Adrenal gland (tissue), 12 donors: ENCODE data around the gene RPAIN. TPM values are rescaled to one million over a fixed set of nuclear protein-coding genes. Genes with fewer than 3 reads are reported as not detected.

ENCODE experiments used
- DNase-seq, 7 donors: peaks; one replicate each; pipeline ENCODE4 v3.0.0-alpha.2; 2019 to 2020
- H3K27ac ChIP-seq, 5 donors: fragments of 200-600 bp; sonication (generic) in 4 of 5; 1 replicate in 3 of 5; 2 replicates in 2 of 5; pipeline versions ENCODE4 v1.5.1 to v1.8.0; 2016 to 2020; ENCODE audit warnings: mild to moderate bottlenecking in 1 of 5
- H3K27me3 ChIP-seq: fragments of 200-600 bp; 2 replicates; pipeline ENCODE4 v1.8.0; 2021
- H3K36me3 ChIP-seq, 2 donors: fragments of 200-600 bp; replicated peaks in 1 of 2; 1 replicate in 1 of 2; 2 replicates in 1 of 2; pipeline versions ENCODE4 v1.5.1 to v1.8.0; 2018 to 2022
- H3K4me1 ChIP-seq, 2 donors: fragments of 200-600 bp; replicated peaks in 1 of 2; 1 replicate in 1 of 2; 2 replicates in 1 of 2; pipeline versions ENCODE4 v1.5.1 to v1.8.0; 2018 to 2021
- H3K4me3 ChIP-seq, 4 donors: fragments of 200-600 bp; sonication (generic) in 3 of 4; one replicate each; pipeline ENCODE4 v1.5.1; 2016 to 2018
- H3K9me3 ChIP-seq, 3 donors: fragments of 200-600 bp; sonication (generic) in 1 of 3; replicated peaks in 1 of 3; 1 replicate in 2 of 3; 2 replicates in 1 of 3; pipeline versions ENCODE4 v1.5.1 to v1.8.0; 2016 to 2021
- POLR2A ChIP-seq, 2 donors: fragments of 450-650 bp; IDR thresholded peaks; one replicate each; pipeline ENCODE4 v1.6.1; 2017; ENCODE audit warnings: antibody characterized with exemption in 2 of 2, mild to moderate bottlenecking in 2 of 2, moderate library complexity in 1 of 2
- WGBS, 4 donors: extraction: QIAGEN DNeasy Blood & Tissue Kit in 2 of 4; methylation state at CpG; one replicate each; pipeline versions ENCODE4 v1.1.5 to v1.1.7; 2013 to 2017; 5-methylcytosine and 5-hydroxymethylcytosine counted together
- intact Hi-C, 2 donors: fragments of 100-400 bp; cut with DNase I; formaldehyde crosslinking; loops; one replicate each; pipeline versions ENCODE4 v1.14.1 to v1.15.0; 2022 to 2023
- polyA plus RNA-seq, 3 donors: library from polyadenylated mRNA; stranded (reverse); fragments of 200-250 nt in 2 of 3; fragments of 350-450 nt in 1 of 3; fragmentation: Illumina TruSeq in 1 of 3; extraction: RNeasy Lipid Tissue Mini Kit (QIAGEN cat#74804) in 1 of 3; gene quantifications; one replicate each; pipeline ENCODE4 v1.2.3, GENCODE V29; 2013 to 2014
- total RNA-seq, 9 donors: library from RNA; depleted of rRNA in 4 of 9; stranded (reverse); fragments of >200 nt in 4 of 9; fragments of 120-200 nt in 1 of 9; fragmentation: NEBNext Ultra II Directional in 1 of 9; extraction: Animal tissue kit (Norgen Biotek cat#: 25700) in 1 of 9; gene quantifications; one replicate each; pipeline versions ENCODE4 v1.1.0 to v1.2.4, GENCODE V29; 2013 to 2023
- TF ChIP-seq, protein P1 (sequence below), 6 experiments: fragments of 450-650 bp in 4 of 6; fragments of 200-600 bp in 2 of 6; sonication (generic) in 1 of 6; IDR thresholded peaks; 1 replicate in 5 of 6; 2 replicates in 1 of 6; pipeline versions ENCODE4 v1.5.1 to v1.8.0; 2016 to 2021; ENCODE audit warnings: antibody characterized with exemption in 6 of 6, mild to moderate bottlenecking in 2 of 6, moderate library complexity in 1 of 6
- donor health status: healthy with polysubstance abuse.
- donor health status: Bipolar disorder and iron deficiency.
- donor health status: DM: yes; HTN: yes; CAD: no.
- donor health status: DM: no; HTN: no; CAD: no.
- donor health status: DM: no; HTN: no; CAD: no.
- donor health status: DM: yes; HTN: yes; CAD: no.

RPAIN gene
- total and polyA plus RNA-seq, 12 donors: 26.1 to 73.6 (median 33.1) TPM

DNA sequence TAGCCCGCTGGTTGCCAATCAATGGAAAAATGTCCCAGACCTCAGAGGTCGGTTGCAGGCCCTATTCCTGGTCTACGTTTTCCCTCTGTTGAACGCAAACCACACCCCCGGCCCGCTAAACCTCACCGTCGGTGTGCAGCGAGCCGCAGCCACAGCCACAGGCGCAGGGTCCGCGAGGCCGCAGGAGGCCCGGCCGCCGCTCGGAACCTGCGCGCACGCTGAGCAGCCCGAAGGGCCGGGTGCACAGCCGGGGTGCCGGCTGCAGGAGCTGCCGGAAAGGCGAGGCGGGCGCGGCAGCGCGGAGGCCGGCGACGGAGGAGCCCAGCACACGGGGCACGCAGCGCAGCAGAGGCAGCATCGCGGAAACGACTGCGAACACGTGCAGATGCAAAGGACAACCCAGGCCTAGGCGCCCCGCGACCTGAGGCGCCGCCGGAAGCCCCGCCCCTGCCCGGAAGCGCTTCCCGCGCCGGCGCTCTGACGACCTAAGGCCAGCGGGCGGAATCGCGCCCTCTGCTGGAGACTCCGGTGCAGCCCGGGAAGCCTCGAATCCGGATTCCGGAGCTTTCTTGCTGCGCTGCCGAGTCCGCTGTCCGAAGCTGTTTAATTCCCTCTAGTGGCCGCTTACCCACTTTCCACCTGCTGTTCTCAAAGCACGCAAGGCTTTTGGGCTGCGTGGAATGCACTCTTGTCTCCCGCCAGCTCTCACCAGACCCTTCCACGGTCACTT lies 18.9 kb downstream of the RPAIN start, which contains the start of gene C1QBP:
Gene C1QBP (minus strand): TSS at position 440 of the 730 bp plus-strand sequence. CDS start 82 bp downstream, at position 358.
- H3K9me3 ChIP-seq: no peaks in the 10 kb centered on the region
- TF ChIP-seq, protein P1, sequence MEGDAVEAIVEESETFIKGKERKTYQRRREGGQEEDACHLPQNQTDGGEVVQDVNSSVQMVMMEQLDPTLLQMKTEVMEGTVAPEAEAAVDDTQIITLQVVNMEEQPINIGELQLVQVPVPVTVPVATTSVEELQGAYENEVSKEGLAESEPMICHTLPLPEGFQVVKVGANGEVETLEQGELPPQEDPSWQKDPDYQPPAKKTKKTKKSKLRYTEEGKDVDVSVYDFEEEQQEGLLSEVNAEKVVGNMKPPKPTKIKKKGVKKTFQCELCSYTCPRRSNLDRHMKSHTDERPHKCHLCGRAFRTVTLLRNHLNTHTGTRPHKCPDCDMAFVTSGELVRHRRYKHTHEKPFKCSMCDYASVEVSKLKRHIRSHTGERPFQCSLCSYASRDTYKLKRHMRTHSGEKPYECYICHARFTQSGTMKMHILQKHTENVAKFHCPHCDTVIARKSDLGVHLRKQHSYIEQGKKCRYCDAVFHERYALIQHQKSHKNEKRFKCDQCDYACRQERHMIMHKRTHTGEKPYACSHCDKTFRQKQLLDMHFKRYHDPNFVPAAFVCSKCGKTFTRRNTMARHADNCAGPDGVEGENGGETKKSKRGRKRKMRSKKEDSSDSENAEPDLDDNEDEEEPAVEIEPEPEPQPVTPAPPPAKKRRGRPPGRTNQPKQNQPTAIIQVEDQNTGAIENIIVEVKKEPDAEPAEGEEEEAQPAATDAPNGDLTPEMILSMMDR (IDR thresholded peaks at IDR 0.05): peak; percentile 97 to 99 (median 98)
- TF ChIP-seq POLR2A (IDR thresholded peaks at IDR 0.05): peak in 1 of 2 donors; percentile 63
- H3K27me3 ChIP-seq: no peaks in the 10 kb centered on the region
- H3K27ac ChIP-seq: peak within 1 kb of the TSS in 4 of 5 donors; percentile 58 to 88 (median 74)
- H3K4me3 ChIP-seq: peak within 1 kb of the TSS; percentile 16 to 92 (median 54)
- H3K36me3 ChIP-seq: peaks cover 0 to 31% of the 10 kb centered on the region in 2 donors
- intact Hi-C loops: loop anchor here in 1 of 2 donors (10.0 kb wide), 1 partner anchor 184 kb away; no protein-coding TSS in a partner anchor
- DNase-seq: peak; percentile 89 to 97 (median 93)
- 0 to 2% (median 0%) methylated on average over 9 to 75 of the region's 75 CpGs for WGBS, 4 donors
- H3K4me1 ChIP-seq: peaks cover 7 to 29% of the 10 kb centered on the region in 2 donors

DNA sequence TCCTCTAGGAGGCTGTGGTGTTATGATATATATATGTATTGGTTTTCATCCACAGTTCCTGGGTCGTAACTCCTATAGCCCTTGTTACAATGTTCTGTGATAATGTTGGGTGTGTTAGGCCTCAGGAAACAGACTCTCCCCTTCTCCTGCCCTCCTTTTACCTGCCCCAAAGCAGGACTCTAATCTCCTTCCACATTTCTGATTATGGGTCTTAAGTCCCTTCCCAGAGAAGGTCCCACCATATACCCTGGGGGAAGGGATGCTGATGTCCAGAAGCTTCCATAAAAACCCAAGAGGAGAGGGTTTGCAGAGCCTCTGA lies 19.4 kb downstream of the RPAIN start:
- intact Hi-C loops: loop anchor here in 1 of 2 donors (10.0 kb wide), 1 partner anchor 185 kb away; no protein-coding TSS in a partner anchor
- no peaks in the 10 kb centered on the region for H3K27me3 ChIP-seq

DNA sequence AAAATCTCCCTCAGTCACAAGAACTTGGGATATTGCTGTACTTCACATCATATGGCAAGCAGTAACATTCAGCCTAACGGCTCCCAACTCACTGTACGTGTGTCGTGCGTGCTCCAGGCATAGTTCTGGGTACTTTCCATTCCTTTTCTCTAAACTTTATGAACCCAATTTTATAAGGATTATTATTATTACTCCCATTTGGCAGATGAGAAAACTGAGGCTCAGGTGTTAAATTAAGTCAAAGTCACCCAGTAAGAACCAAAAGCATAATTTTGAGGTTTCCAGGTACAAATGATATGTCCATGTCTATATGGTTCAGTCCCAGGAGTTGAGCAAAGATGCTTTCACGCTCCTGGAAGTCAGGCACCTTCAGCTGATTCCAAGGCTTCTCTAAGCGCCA lies 23.7 kb downstream of the RPAIN start:
- H3K4me3 ChIP-seq: no peak overlapping the region
- WGBS, 4 donors: 93 to 96% (median 94%) methylated on average over 5 to 6 of the region's 6 CpGs
- TF ChIP-seq, protein P1 (IDR thresholded peaks at IDR 0.05): no peak
- TF ChIP-seq POLR2A (IDR thresholded peaks at IDR 0.05): no peak
- H3K27ac ChIP-seq: no peak overlapping the region
- no peak for DNase-seq
- H3K4me1 ChIP-seq: peaks cover 0 to 6% of the 10 kb centered on the region in 2 donors
- H3K27me3 ChIP-seq: no peaks in the 10 kb centered on the region
- peaks cover 0 to 47% of the 10 kb centered on the region in 2 donors for H3K36me3 ChIP-seq
- H3K9me3 ChIP-seq: no peaks in the 10 kb centered on the region
- intact Hi-C loops: no loop called here

More for the DNA sequence above, 19.4 kb downstream of the RPAIN start:
- DNase-seq: no peak
- no peaks in the 10 kb centered on the region for H3K9me3 ChIP-seq
- 17 to 33% (median 20%) methylated on average over 1 of the region's 1 CpG for WGBS, 4 donors
- peak overlapping the region in 4 of 5 donors; percentile 51 to 88 (median 74) for H3K27ac ChIP-seq
- peak overlapping the region in 1 of 4 donors; percentile 92 for H3K4me3 ChIP-seq
- TF ChIP-seq, protein P1 (IDR thresholded peaks at IDR 0.05): peak in 2 of 6 experiments; percentile 41 to 53
- no peak for TF ChIP-seq POLR2A (IDR thresholded peaks at IDR 0.05)
- peaks cover 0 to 30% of the 10 kb centered on the region in 2 donors for H3K36me3 ChIP-seq
- H3K4me1 ChIP-seq: peaks cover 7 to 29% of the 10 kb centered on the region in 2 donors

DNA sequence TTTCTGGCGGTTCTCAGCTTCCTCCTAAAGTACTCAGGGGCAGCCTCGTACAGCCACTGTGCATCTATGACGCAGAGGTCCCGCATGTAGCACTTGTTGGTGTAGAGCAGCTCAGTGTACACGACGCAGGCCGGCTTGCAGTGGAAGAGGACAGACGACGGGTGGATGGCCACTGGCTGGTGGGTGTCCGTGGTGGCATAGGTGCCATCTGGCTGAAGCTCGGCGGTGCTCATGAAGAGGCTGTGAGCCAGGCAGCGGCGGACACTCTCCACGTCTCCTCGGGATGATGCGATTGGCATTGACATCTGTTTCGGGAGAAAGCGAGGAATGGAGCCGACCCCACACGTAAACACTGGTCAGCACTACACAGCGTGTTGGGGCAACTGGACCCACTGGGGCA lies 24.2 kb downstream of the RPAIN start:
- WGBS, 4 donors: 94 to 98% (median 94%) methylated on average over 15 to 22 of the region's 22 CpGs
- H3K27me3 ChIP-seq: no peaks in the 10 kb centered on the region
- intact Hi-C loops: no loop called here
- H3K9me3 ChIP-seq: no peaks in the 10 kb centered on the region
- no peak overlapping the region for H3K4me3 ChIP-seq
- no peak for DNase-seq
- TF ChIP-seq, protein P1 (IDR thresholded peaks at IDR 0.05): no peak
- TF ChIP-seq POLR2A (IDR thresholded peaks at IDR 0.05): no peak
- peaks cover 0 to 5% of the 10 kb centered on the region in 2 donors for H3K4me1 ChIP-seq
- H3K27ac ChIP-seq: no peak overlapping the region
- H3K36me3 ChIP-seq: peaks cover 0 to 49% of the 10 kb centered on the region in 2 donors
